ENCODE results near the gene EFCAB8.

The EFCAB8 gene

DNA sequence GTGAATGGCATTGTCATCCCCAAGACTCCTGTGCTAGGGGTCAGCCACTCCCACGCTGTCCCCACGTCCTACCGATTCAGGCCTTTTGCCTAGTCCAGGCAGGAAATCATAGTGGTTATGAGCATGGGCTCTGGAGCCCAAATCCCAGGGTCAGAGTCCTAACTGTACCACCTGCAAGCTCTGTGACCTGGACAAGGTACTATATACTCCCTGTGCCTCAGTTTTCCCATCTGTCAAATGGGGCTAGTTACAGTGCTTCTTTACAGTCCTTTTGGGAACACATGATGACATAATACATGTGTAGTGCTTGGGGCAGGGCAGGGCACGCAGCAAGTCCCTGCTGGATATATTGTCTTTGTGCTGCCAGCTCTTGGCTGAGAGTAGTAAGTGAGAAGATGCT, 27.2 kb downstream of the EFCAB8 start:
- Histone ChIP-seq H3K9ac (ENCODE audit: low read length) (no peak overlapping the region), H3K27me3 (ENCODE audit: insufficient read depth, low read length) (0 out of 2 replicates have a peak, but pooled peaks cover 5% of the 10 kb centered on the region), H4K20me1 (ENCODE audit: insufficient read depth, low read length) (no peaks in the 10 kb centered on the region), H2AFZ (ENCODE audit: low read length) (no peak overlapping the region), H3K4me2 (ENCODE audit: low read length) (no peak overlapping the region), H3K36me3 (ENCODE audit: insufficient read depth, low read length) (no peaks in the 10 kb centered on the region), H3K9me3 (ENCODE audit: low read length) (no peaks in the 10 kb centered on the region), H3K9me2 (ENCODE audit: low read depth, low read length) (no peaks in the 10 kb centered on the region), H3K4me3 (ENCODE audit: low read depth, low read length, poor library complexity, severe bottlenecking) (no peak overlapping the region), H3K4me1 (ENCODE audit: insufficient read depth, low read length, severe bottlenecking) (no peaks in the 10 kb centered on the region), H3K27ac (ENCODE audit: low read depth, low read length, poor library complexity, severe bottlenecking) (no peak overlapping the region), H3F3A (ENCODE audit: insufficient read depth, low read length) (no peaks in the 10 kb centered on the region), H3K79me2 (ENCODE audit: insufficient read depth, low read length) (no peaks in the 10 kb centered on the region)
- TF ChIP-seq EZH2 (IDR thresholded peaks at IDR 0.05; ENCODE audit: borderline replicate concordance, low read length) (no peak), CTCF (IDR thresholded peaks at IDR 0.05; ENCODE audit: low read length) (no peak)

DNA sequence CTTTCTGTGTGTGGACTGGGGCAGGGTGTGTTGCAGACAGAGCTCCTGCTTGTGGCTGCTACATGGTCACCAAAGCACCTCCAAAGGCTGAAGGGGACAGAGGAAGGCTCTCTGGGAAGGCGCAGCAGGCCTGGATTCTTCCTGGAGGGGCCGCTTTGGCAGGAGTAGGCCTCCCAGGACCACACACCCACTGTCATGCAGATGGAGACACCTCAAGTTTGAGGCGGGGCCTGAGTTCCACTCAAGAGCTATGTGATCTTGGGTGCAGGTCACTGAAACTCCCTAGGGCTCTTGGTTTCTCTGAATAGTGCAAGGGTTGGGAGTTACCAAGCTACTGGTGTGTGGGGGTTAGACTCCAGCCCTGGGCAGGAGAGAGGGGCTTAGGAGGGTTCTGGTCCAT, 27.9 kb downstream of the EFCAB8 start:
- Histone ChIP-seq H3K4me2 (ENCODE audit: low read length) (no peak overlapping the region), H4K20me1 (ENCODE audit: insufficient read depth, low read length) (no peaks in the 10 kb centered on the region), H3K27ac (ENCODE audit: low read depth, low read length, poor library complexity, severe bottlenecking) (no peak overlapping the region), H3K27me3 (ENCODE audit: insufficient read depth, low read length) (0 out of 2 replicates have a peak, but pooled peaks cover 5% of the 10 kb centered on the region), H3K9me3 (ENCODE audit: low read length) (no peaks in the 10 kb centered on the region), H3K36me3 (ENCODE audit: insufficient read depth, low read length) (no peaks in the 10 kb centered on the region), H3K9me2 (ENCODE audit: low read depth, low read length) (no peaks in the 10 kb centered on the region), H3F3A (ENCODE audit: insufficient read depth, low read length) (no peaks in the 10 kb centered on the region), H2AFZ (ENCODE audit: low read length) (no peak overlapping the region), H3K9ac (ENCODE audit: low read length) (no peak overlapping the region), H3K4me3 (ENCODE audit: low read depth, low read length, poor library complexity, severe bottlenecking) (no peak overlapping the region), H3K4me1 (ENCODE audit: insufficient read depth, low read length, severe bottlenecking) (no peaks in the 10 kb centered on the region), H3K79me2 (ENCODE audit: insufficient read depth, low read length) (no peaks in the 10 kb centered on the region)
- TF ChIP-seq CTCF (IDR thresholded peaks at IDR 0.05; ENCODE audit: low read length) (no peak), EZH2 (IDR thresholded peaks at IDR 0.05; ENCODE audit: borderline replicate concordance, low read length) (no peak)

GRCh38 chr20:32887492-32887891, 28.8 kb downstream of the EFCAB8 start:
- 0 out of 2 replicates have a peak, but pooled peaks cover 5% of the 10 kb centered on the region for H3K27me3 ChIP-seq (ENCODE audit: insufficient read depth, low read length)
- H2AFZ ChIP-seq (ENCODE audit: low read length): no peak overlapping the region
- H3K9ac ChIP-seq (ENCODE audit: low read length): no peak overlapping the region
- H3K4me3 ChIP-seq (ENCODE audit: low read depth, low read length, poor library complexity, severe bottlenecking): no peak overlapping the region
- no peaks in the 10 kb centered on the region for H3K9me3 ChIP-seq (ENCODE audit: low read length)
- no peaks in the 10 kb centered on the region for H3K9me2 ChIP-seq (ENCODE audit: low read depth, low read length)
- H3K79me2 ChIP-seq (ENCODE audit: insufficient read depth, low read length): no peaks in the 10 kb centered on the region
- H3F3A ChIP-seq (ENCODE audit: insufficient read depth, low read length): no peaks in the 10 kb centered on the region
- H3K36me3 ChIP-seq (ENCODE audit: insufficient read depth, low read length): no peaks in the 10 kb centered on the region
- no peaks in the 10 kb centered on the region for H4K20me1 ChIP-seq (ENCODE audit: insufficient read depth, low read length)
- no peak overlapping the region for H3K4me2 ChIP-seq (ENCODE audit: low read length)
- no peak for TF ChIP-seq CTCF (IDR thresholded peaks at IDR 0.05; ENCODE audit: low read length)
- TF ChIP-seq EZH2 (IDR thresholded peaks at IDR 0.05; ENCODE audit: borderline replicate concordance, low read length): no peak
- H3K4me1 ChIP-seq (ENCODE audit: insufficient read depth, low read length, severe bottlenecking): no peaks in the 10 kb centered on the region
- H3K27ac ChIP-seq (ENCODE audit: low read depth, low read length, poor library complexity, severe bottlenecking): no peak overlapping the region
